BLaER1 (cell line): ENCODE results near the gene NHP2.
A peak's percentile ranks its signal among the peaks of the same experiment; 100 is the strongest.

ENCODE experiments used
- H3K27ac ChIP-seq: shearing (Covaris generic); formaldehyde crosslinking; 2 replicates; pipeline ENCODE4 v1.8.1; 2022
- H3K27me3 ChIP-seq: shearing (Covaris generic); formaldehyde crosslinking; 2 replicates; pipeline ENCODE4 v1.8.1; 2022
- H3K36me3 ChIP-seq: shearing (Covaris generic); formaldehyde crosslinking; 2 replicates; pipeline ENCODE4 v1.8.1; 2022
- H3K4me1 ChIP-seq: shearing (Covaris generic); formaldehyde crosslinking; 2 replicates; pipeline ENCODE4 v1.8.1; 2022
- H3K4me2 ChIP-seq: shearing (Covaris generic); formaldehyde crosslinking; 2 replicates; pipeline ENCODE4 v1.8.1; 2022
- H3K4me3 ChIP-seq: shearing (Covaris generic); formaldehyde crosslinking; 2 replicates; pipeline ENCODE4 v1.8.1; 2022
- H3K9ac ChIP-seq: shearing (Covaris generic); formaldehyde crosslinking; 2 replicates; pipeline ENCODE4 v1.8.1; 2022
- H3K9me3 ChIP-seq: shearing (Covaris generic); formaldehyde crosslinking; 2 replicates; pipeline ENCODE4 v1.8.1; 2022
- H4K20me1 ChIP-seq: shearing (Covaris generic); formaldehyde crosslinking; 2 replicates; pipeline ENCODE4 v1.8.1; 2022
- Cebpa-rat ChIP-seq: shearing (Covaris generic); IDR thresholded peaks from 2 replicates; pipeline ENCODE4 v1.8.1; 2022

Gene NHP2

GRCh38 chr5:178177569-178177968 is 23.9 kb upstream of the NHP2 start:
- H3K9ac ChIP-seq: no peak overlapping the region
- H3K36me3 ChIP-seq: no peaks in the 10 kb centered on the region
- no peak for TF ChIP-seq Cebpa-rat
- H4K20me1 ChIP-seq: no peaks in the 10 kb centered on the region
- H3K4me2 ChIP-seq: no peak overlapping the region
- H3K27ac ChIP-seq: no peak overlapping the region
- peaks cover 7% of the 10 kb centered on the region for H3K4me1 ChIP-seq
- H3K27me3 ChIP-seq: no peaks in the 10 kb centered on the region
- H3K4me3 ChIP-seq: no peak overlapping the region
- no peaks in the 10 kb centered on the region for H3K9me3 ChIP-seq

- Histone ChIP-seq H3K27me3 (no peaks in the 10 kb centered on the region), H3K4me2 (no peak overlapping the region), H3K4me3 (no peak overlapping the region), H3K27ac (no peak overlapping the region), H3K9ac (no peak overlapping the region), H3K9me3 (no peaks in the 10 kb centered on the region), H3K36me3 (no peaks in the 10 kb centered on the region), H3K4me1 (no peaks in the 10 kb centered on the region), H4K20me1 (no peaks in the 10 kb centered on the region)
- no peak for TF ChIP-seq Cebpa-rat
Observed at GRCh38 chr5:178176791-178177190, 23.1 kb upstream of the NHP2 start.

- no peaks in the 10 kb centered on the region for H3K9me3 ChIP-seq
- no peak overlapping the region for H3K4me2 ChIP-seq
- no peak for TF ChIP-seq Cebpa-rat
- H4K20me1 ChIP-seq: no peaks in the 10 kb centered on the region
- H3K4me3 ChIP-seq: no peak overlapping the region
- H3K27me3 ChIP-seq: no peaks in the 10 kb centered on the region
- H3K9ac ChIP-seq: no peak overlapping the region
- H3K36me3 ChIP-seq: no peaks in the 10 kb centered on the region
- no peak overlapping the region for H3K27ac ChIP-seq
- no peaks in the 10 kb centered on the region for H3K4me1 ChIP-seq
Observed at GRCh38 chr5:178174456-178174855, 20.8 kb upstream of the NHP2 start.

GRCh38 chr5:178170455-178170854 is 16.8 kb upstream of the NHP2 start:
- H3K27me3 ChIP-seq: no peaks in the 10 kb centered on the region
- no peak overlapping the region for H3K9ac ChIP-seq
- H3K36me3 ChIP-seq: no peaks in the 10 kb centered on the region
- TF ChIP-seq Cebpa-rat: no peak
- H3K4me3 ChIP-seq: no peak overlapping the region
- no peak overlapping the region for H3K4me2 ChIP-seq
- H4K20me1 ChIP-seq: no peaks in the 10 kb centered on the region
- H3K27ac ChIP-seq: no peak overlapping the region
- peaks cover 4% of the 10 kb centered on the region; the same call in 1 of the 2 replicates for H3K4me1 ChIP-seq
- H3K9me3 ChIP-seq: no peaks in the 10 kb centered on the region

- TF ChIP-seq Cebpa-rat: no peak
- Histone ChIP-seq H3K27me3 (no peaks in the 10 kb centered on the region), H3K4me1 (peaks cover 21% of the 10 kb centered on the region), H3K4me2 (no peak overlapping the region), H3K9me3 (no peaks in the 10 kb centered on the region), H3K36me3 (no peaks in the 10 kb centered on the region), H3K9ac (no peak overlapping the region), H3K27ac (no peak overlapping the region), H4K20me1 (no peaks in the 10 kb centered on the region), H3K4me3 (no peak overlapping the region)
Observed at GRCh38 chr5:178165581-178165980, 11.9 kb upstream of the NHP2 start.

- Histone ChIP-seq H3K9me3 (no peaks in the 10 kb centered on the region), H4K20me1 (no peaks in the 10 kb centered on the region), H3K4me2 (peak overlapping the region; percentile 71), H3K27ac (no peak overlapping the region), H3K9ac (0 out of 2 replicates have a peak overlapping the region, but pooled peaks have one; percentile 23), H3K36me3 (no peaks in the 10 kb centered on the region), H3K4me1 (peaks cover 31% of the 10 kb centered on the region), H3K4me3 (peak overlapping the region; percentile 10; the same call in 1 of the 2 replicates), H3K27me3 (no peaks in the 10 kb centered on the region)
- no peak for TF ChIP-seq Cebpa-rat
Observed at GRCh38 chr5:178163772-178164735, 10.4 kb upstream of the NHP2 start.

- Histone ChIP-seq H3K4me1 (peaks cover 26% of the 10 kb centered on the region), H3K27ac (no peak overlapping the region), H4K20me1 (no peaks in the 10 kb centered on the region), H3K9ac (no peak overlapping the region), H3K4me2 (no peak overlapping the region), H3K4me3 (no peak overlapping the region), H3K36me3 (no peaks in the 10 kb centered on the region), H3K27me3 (no peaks in the 10 kb centered on the region), H3K9me3 (no peaks in the 10 kb centered on the region)
- TF ChIP-seq Cebpa-rat: no peak
Observed at GRCh38 chr5:178162481-178162880, 8.8 kb upstream of the NHP2 start.

- peaks cover 33% of the 10 kb centered on the region for H3K4me1 ChIP-seq
- H3K27me3 ChIP-seq: no peaks in the 10 kb centered on the region
- peak overlapping the region; percentile 44 for H3K4me2 ChIP-seq
- no peaks in the 10 kb centered on the region for H4K20me1 ChIP-seq
- no peaks in the 10 kb centered on the region for H3K9me3 ChIP-seq
- no peak overlapping the region for H3K4me3 ChIP-seq
- TF ChIP-seq Cebpa-rat: no peak
- no peak overlapping the region for H3K9ac ChIP-seq
- peak overlapping the region; percentile 35; the same call in 1 of the 2 replicates for H3K27ac ChIP-seq
- H3K36me3 ChIP-seq: no peaks in the 10 kb centered on the region
Observed at GRCh38 chr5:178160176-178160575, 6.5 kb upstream of the NHP2 start.

- Histone ChIP-seq H4K20me1 (peaks cover 22% of the 10 kb centered on the region; the same call in 1 of the 2 replicates), H3K9ac (no peak overlapping the region), H3K27me3 (no peaks in the 10 kb centered on the region), H3K27ac (peak overlapping the region; percentile 68), H3K9me3 (no peaks in the 10 kb centered on the region), H3K4me3 (peak overlapping the region; percentile 85; the same call in 1 of the 2 replicates), H3K4me1 (peaks cover 40% of the 10 kb centered on the region), H3K36me3 (peaks cover 28% of the 10 kb centered on the region), H3K4me2 (peak overlapping the region; percentile 87)
- TF ChIP-seq Cebpa-rat: no peak
Observed at GRCh38 chr5:178155065-178155464, 1.4 kb upstream of the NHP2 start.
